Upper lobe of left lung (tissue), 6 donors: ENCODE measurements around the gene TPRA1. TPM values are rescaled to one million over a fixed set of nuclear protein-coding genes. Genes with fewer than 3 reads are reported as not detected.

Source experiments
- ATAC-seq, 2 donors: fragments of 200-7000 bp; cut with Tn5 transposase; one replicate each; pipeline ENCODE4 v1.9.1; 2022; ENCODE audit warnings: mild to moderate bottlenecking in 2 of 2, moderate library complexity in 2 of 2; ENCODE audit not compliant: low FRiP score in 2 of 2
- DNase-seq, 2 donors: peaks; one replicate each; pipeline ENCODE4 v3.0.0-alpha.2; 2019 to 2020
- H3K27ac ChIP-seq, 4 donors: fragments of 200-600 bp; sonication (generic); one replicate each; pipeline ENCODE4 v1.5.1; 2016 to 2019
- H3K27me3 ChIP-seq, 4 donors: fragments of 200-600 bp; sonication (generic); one replicate each; pipeline ENCODE4 v1.5.1; 2017 to 2019
- H3K36me3 ChIP-seq, 4 donors: fragments of 200-600 bp; sonication (generic); one replicate each; pipeline ENCODE4 v1.5.1; 2016 to 2019
- H3K4me1 ChIP-seq, 4 donors: fragments of 200-600 bp; sonication (generic); one replicate each; pipeline ENCODE4 v1.5.1; 2018 to 2019
- H3K4me3 ChIP-seq, 4 donors: fragments of 200-600 bp; sonication (generic); one replicate each; pipeline ENCODE4 v1.5.1; 2017 to 2019; ENCODE audit warnings: mild to moderate bottlenecking in 2 of 4, moderate library complexity in 1 of 4
- H3K9me3 ChIP-seq, 4 donors: fragments of 200-600 bp; sonication (generic); one replicate each; pipeline ENCODE4 v1.5.1; 2018 to 2019
- EP300 ChIP-seq, 4 donors: sonication (generic); formaldehyde crosslinking; IDR thresholded peaks; one replicate each; pipeline ENCODE4 v1.5.1; 2017; ENCODE audit warnings: antibody characterized with exemption in 4 of 4, control low read depth in 2 of 4
- POLR2A ChIP-seq, 4 donors: fragments of 450-650 bp; IDR thresholded peaks; one replicate each; pipeline ENCODE4 v1.5.1; 2016 to 2017; ENCODE audit warnings: antibody characterized with exemption in 4 of 4, mild to moderate bottlenecking in 2 of 4
- POLR2AphosphoS5 ChIP-seq, 2 donors: sonication (generic); formaldehyde crosslinking; IDR thresholded peaks; one replicate each; pipeline ENCODE4 v1.5.1; 2017; ENCODE audit warnings: antibody characterized with exemption in 2 of 2
- WGBS, 2 donors: methylation state at CpG; one replicate each; pipeline ENCODE4 v1.1.5; 2017 to 2018; 5-methylcytosine and 5-hydroxymethylcytosine counted together
- total RNA-seq, 6 donors: library from RNA; depleted of rRNA in 4 of 6; stranded (reverse); fragments of >200 nt in 4 of 6; gene quantifications; one replicate each; pipeline versions ENCODE4 v1.1.0 to v1.2.1, GENCODE V29; 2016 to 2021
- TF ChIP-seq, protein P1 (sequence below), 6 experiments: fragments of 450-650 bp in 4 of 6; fragments of 200-600 bp in 2 of 6; sonication (generic) in 2 of 6; IDR thresholded peaks; one replicate each; pipeline ENCODE4 v1.5.1; 2016 to 2019; ENCODE audit warnings: antibody characterized with exemption in 6 of 6
- donor health status: DM: no; HTN: no; CAD: no; lungs with moderate emphysema.
- donor health status: DM: no; HTN: yes; CAD: no; lungs with severe emphysema.

The TPRA1 gene
- total RNA-seq, 6 donors from 2014 or later: 16.8 to 44.4 (median 40.3) TPM

DNA sequence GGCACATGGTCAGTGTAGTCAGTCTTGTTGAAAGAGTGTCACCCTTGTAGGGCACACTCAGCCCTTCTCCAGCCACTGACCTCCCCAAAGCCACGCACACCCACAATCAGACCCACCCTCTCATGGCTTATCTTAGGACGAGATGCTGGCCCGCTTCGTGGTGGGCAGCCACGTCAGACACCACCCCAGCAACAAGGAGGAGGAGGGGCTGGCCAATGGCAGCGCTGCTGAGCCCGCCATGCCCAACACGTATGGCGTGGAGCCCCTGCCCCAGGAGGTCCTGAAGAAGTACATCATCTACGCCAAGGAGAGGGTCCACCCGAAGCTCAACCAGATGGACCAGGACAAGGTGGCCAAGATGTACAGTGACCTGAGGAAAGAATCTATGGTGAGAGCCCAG, 28.4 kb upstream of the TPRA1 start:
- DNase-seq (no peak), ATAC-seq (no peak)
- no peak for TF ChIP-seq POLR2A (IDR thresholded peaks at IDR 0.05)
- TF ChIP-seq, protein P1, sequence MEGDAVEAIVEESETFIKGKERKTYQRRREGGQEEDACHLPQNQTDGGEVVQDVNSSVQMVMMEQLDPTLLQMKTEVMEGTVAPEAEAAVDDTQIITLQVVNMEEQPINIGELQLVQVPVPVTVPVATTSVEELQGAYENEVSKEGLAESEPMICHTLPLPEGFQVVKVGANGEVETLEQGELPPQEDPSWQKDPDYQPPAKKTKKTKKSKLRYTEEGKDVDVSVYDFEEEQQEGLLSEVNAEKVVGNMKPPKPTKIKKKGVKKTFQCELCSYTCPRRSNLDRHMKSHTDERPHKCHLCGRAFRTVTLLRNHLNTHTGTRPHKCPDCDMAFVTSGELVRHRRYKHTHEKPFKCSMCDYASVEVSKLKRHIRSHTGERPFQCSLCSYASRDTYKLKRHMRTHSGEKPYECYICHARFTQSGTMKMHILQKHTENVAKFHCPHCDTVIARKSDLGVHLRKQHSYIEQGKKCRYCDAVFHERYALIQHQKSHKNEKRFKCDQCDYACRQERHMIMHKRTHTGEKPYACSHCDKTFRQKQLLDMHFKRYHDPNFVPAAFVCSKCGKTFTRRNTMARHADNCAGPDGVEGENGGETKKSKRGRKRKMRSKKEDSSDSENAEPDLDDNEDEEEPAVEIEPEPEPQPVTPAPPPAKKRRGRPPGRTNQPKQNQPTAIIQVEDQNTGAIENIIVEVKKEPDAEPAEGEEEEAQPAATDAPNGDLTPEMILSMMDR (IDR thresholded peaks at IDR 0.05): no peak
- no peak for TF ChIP-seq POLR2AphosphoS5 (IDR thresholded peaks at IDR 0.05)
- TF ChIP-seq EP300 (IDR thresholded peaks at IDR 0.05): no peak

DNA sequence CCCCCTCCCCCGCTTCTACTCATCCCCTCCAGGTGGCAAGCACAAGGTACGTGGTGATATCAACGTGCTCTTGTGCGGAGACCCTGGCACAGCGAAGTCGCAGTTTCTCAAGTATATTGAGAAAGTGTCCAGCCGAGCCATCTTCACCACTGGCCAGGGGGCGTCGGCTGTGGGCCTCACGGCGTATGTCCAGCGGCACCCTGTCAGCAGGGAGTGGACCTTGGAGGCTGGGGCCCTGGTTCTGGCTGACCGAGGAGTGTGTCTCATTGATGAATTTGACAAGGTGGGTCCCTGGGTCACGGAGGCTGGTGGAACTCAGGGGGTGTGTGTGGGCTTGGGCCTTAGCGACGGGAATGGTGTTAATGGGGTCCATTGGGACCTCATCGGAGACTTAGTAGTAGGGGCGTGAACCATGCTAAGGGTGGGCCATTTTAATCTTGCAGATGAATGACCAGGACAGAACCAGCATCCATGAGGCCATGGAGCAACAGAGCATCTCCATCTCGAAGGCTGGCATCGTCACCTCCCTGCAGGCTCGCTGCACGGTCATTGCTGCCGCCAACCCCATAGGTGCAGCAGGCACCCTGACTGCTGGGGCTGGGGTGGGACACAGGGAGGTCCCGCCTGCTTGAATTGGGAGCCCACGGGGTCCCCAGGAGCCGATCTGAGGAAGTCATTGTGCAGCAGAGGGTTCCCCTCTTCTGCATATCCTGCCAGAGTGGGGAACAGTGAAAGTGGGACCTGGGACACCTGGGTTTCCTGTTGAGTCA, 26.5 kb upstream of the TPRA1 start:
- Histone ChIP-seq H3K27me3 (no peaks in the 10 kb centered on the region), H3K4me1 (peaks cover 0 to 7% (median 5%) of the 10 kb centered on the region in 4 donors), H3K36me3 (peaks cover 0 to 48% (median 28%) of the 10 kb centered on the region in 4 donors), H3K4me3 (no peak overlapping the region), H3K27ac (no peak overlapping the region), H3K9me3 (no peaks in the 10 kb centered on the region)
- 96% methylated on average over 19 to 26 of the region's 26 CpGs for WGBS, 2 donors
- TF ChIP-seq POLR2A (IDR thresholded peaks at IDR 0.05): no peak
- TF ChIP-seq EP300 (IDR thresholded peaks at IDR 0.05): no peak
- no peak for TF ChIP-seq POLR2AphosphoS5 (IDR thresholded peaks at IDR 0.05)
- TF ChIP-seq, protein P1 (IDR thresholded peaks at IDR 0.05): no peak
- ATAC-seq: no peak
- DNase-seq: no peak

More for the DNA sequence above, 28.4 kb upstream of the TPRA1 start:
- H3K27me3 ChIP-seq: no peaks in the 10 kb centered on the region
- no peak overlapping the region for H3K27ac ChIP-seq
- H3K36me3 ChIP-seq: peaks cover 0 to 48% (median 29%) of the 10 kb centered on the region in 4 donors
- H3K4me1 ChIP-seq: no peaks in the 10 kb centered on the region
- WGBS, 2 donors: 94 to 95% methylated on average over 6 to 11 of the region's 11 CpGs
- H3K9me3 ChIP-seq: no peaks in the 10 kb centered on the region
- no peak overlapping the region for H3K4me3 ChIP-seq

DNA sequence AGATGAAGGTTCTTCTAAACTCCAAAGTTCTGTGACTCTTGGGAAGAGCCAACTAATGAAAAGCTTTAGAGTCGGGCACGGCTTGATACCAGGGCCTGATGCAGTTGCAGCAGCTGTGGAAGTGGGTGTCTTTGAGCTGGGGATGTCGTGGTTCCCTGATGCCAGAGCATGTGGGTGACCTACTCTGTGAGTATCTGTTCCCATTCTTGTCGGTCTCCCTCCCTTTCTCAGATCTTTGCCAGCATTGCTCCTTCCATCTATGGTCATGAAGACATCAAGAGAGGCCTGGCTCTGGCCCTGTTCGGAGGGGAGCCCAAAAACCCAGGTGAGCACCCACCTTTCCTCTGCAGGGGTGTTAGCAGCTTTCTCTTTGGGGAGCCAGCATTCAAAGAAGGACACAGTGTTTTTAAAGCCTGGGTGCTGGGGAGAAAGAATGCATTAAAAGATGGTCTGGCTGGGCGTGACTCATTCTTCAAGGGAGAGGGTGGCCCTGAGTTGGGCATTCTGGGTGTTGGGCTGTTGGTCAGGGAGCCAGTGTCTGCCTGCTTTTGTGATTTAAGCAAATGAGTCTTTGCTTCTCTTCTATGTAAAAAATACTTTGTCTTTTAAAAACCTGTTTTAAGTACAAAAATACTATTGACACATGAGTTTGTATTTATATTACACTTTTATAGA, 25.2 kb upstream of the TPRA1 start:
- WGBS, 2 donors: 90 to 93% methylated on average over 6 of the region's 6 CpGs
- no peak for ATAC-seq
- peaks cover 0 to 37% (median 18%) of the 10 kb centered on the region in 4 donors for H3K36me3 ChIP-seq

DNA sequence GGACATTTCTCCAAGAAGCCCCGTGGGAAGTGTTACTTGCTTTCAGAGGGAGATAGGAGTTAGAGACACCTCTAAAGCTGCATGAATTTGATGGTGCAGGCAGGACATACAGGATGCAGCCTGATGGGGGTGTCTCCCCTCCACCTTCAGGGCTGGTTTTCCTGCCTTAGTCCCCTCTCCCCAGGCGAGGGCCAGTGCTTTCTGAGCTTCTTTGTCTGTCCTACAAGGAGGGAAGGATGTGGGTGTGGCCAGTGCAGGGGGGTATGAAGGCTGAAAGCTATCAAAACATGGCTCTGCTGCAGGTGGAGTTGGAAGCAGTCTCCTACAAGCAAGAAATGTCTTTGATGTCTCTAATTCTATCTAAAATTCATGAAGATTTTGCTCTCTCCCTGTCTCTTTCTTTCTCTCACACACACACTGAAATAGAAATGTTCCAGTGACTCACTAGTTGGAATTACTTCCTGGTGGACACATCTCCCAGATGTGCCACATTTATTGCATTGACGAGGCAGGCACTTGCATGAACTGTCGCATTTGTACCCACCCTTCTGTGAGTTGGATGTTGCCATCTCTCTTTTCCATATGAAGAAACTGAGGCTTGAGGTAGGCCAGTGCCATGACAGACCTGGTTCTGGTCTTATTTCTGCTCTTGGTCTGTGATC, 24.5 kb upstream of the TPRA1 start:
- peaks cover 0 to 7% (median 5%) of the 10 kb centered on the region in 4 donors for H3K4me1 ChIP-seq
- peaks cover 0 to 30% (median 15%) of the 10 kb centered on the region in 4 donors for H3K36me3 ChIP-seq
- WGBS, 2 donors: 80 to 82% methylated on average over 4 of the region's 4 CpGs
- no peaks in the 10 kb centered on the region for H3K9me3 ChIP-seq
- DNase-seq: no peak
- no peaks in the 10 kb centered on the region for H3K27me3 ChIP-seq
- no peak overlapping the region for H3K27ac ChIP-seq
- TF ChIP-seq POLR2A (IDR thresholded peaks at IDR 0.05) (no peak), POLR2AphosphoS5 (IDR thresholded peaks at IDR 0.05) (no peak), EP300 (IDR thresholded peaks at IDR 0.05) (no peak)
- TF ChIP-seq, protein P1 (IDR thresholded peaks at IDR 0.05): no peak
- no peak for ATAC-seq
- no peak overlapping the region for H3K4me3 ChIP-seq

More for the DNA sequence above, 25.2 kb upstream of the TPRA1 start:
- Histone ChIP-seq H3K27me3 (no peaks in the 10 kb centered on the region), H3K27ac (no peak overlapping the region), H3K4me3 (no peak overlapping the region), H3K9me3 (no peaks in the 10 kb centered on the region), H3K4me1 (peaks cover 0 to 7% (median 5%) of the 10 kb centered on the region in 4 donors)
- no peak for TF ChIP-seq EP300 (IDR thresholded peaks at IDR 0.05)
- TF ChIP-seq POLR2AphosphoS5 (IDR thresholded peaks at IDR 0.05): no peak
- TF ChIP-seq, protein P1 (IDR thresholded peaks at IDR 0.05): no peak
- no peak for TF ChIP-seq POLR2A (IDR thresholded peaks at IDR 0.05)
- no peak for DNase-seq
